Esophagus (tissue), 2 donors: ENCODE data around the gene AGAP4. TPM values are rescaled to one million over a fixed set of nuclear protein-coding genes. Genes with fewer than 3 reads are reported as not detected.
"Not testable (repeated sequence)": the region's sequence is repeated elsewhere in the genome, so short reads cannot be mapped to it uniquely, and the experiment has no call there.

Experiments
- H3K27ac ChIP-seq, 2 donors: one replicate each; pipeline ENCODE4 v1.5.1; 2013; ENCODE audit warnings: low read depth in 2 of 2, mild to moderate bottlenecking in 2 of 2, inconsistent platforms in 1 of 2, low read length in 1 of 2, moderate library complexity in 1 of 2
- H3K27me3 ChIP-seq, 2 donors: one replicate each; pipeline ENCODE4 v1.6.1; 2013; ENCODE audit warnings: low read length in 2 of 2, control low read depth in 1 of 2, mild to moderate bottlenecking in 1 of 2; ENCODE audit not compliant: insufficient read depth in 2 of 2, control insufficient read depth in 1 of 2
- H3K36me3 ChIP-seq, 2 donors: one replicate each; pipeline ENCODE4 v1.6.1; 2013; ENCODE audit warnings: low read length in 1 of 2; ENCODE audit not compliant: control insufficient read depth in 2 of 2, insufficient read depth in 2 of 2
- H3K4me1 ChIP-seq, 2 donors: one replicate each; pipeline ENCODE4 v1.6.1; 2013; ENCODE audit warnings: low read length in 1 of 2; ENCODE audit not compliant: control insufficient read depth in 2 of 2, insufficient read depth in 2 of 2
- H3K4me3 ChIP-seq, 2 donors: one replicate each; pipeline ENCODE4 v1.5.1; 2013; ENCODE audit warnings: low read length in 2 of 2, mild to moderate bottlenecking in 2 of 2, low read depth in 1 of 2, moderate library complexity in 1 of 2
- H3K9me3 ChIP-seq, 2 donors: one replicate each; pipeline ENCODE4 v1.6.1; 2013; ENCODE audit warnings: mild to moderate bottlenecking in 2 of 2, low read depth in 1 of 2, low read length in 1 of 2, moderate library complexity in 1 of 2; ENCODE audit not compliant: control insufficient read depth in 2 of 2, insufficient read depth in 1 of 2
- WGBS, 2 donors: extraction: QIAGEN DNeasy Blood & Tissue Kit; methylation state at CpG; one replicate each; pipeline ENCODE4 v1.1.7; 2013; 5-methylcytosine and 5-hydroxymethylcytosine counted together
- polyA plus RNA-seq, 2 donors: library from polyadenylated mRNA; stranded (reverse); fragments of 200-250 nt; gene quantifications; one replicate each; pipeline ENCODE4 v1.2.3, GENCODE V29; 2013
- donor health status: healthy with polysubstance abuse.
- donor health status: Bipolar disorder and iron deficiency.

AGAP4 gene
- polyA plus RNA-seq: 10 to 100 TPM in 1 of 2 donors, 1 to 10 TPM in 1; 5.7 to 18.5 TPM

DNA sequence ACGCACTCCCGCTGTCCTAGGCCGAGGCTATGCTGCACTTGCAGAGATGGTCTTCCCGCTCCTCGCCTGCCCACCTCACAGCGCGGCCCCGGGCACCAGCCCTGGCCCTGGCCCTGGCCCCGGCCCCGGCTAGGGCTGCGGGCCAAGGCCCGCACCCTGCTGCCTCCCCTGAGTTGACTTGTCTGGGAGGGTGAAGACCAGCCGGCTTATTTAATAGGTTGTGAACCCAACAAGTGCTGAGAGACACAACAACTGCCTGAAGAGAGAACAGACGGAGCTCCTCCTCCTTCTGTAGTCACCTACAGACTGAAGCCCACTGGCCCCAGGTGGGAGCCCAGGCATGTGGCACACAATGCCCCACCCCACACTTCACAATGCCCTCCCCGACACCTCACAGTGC is at the start of gene AGAP4:
Gene AGAP4 (minus strand): TSS at position 101 of the 400 bp plus-strand sequence. CDS start 153 bp downstream, outside the sequence.
- H3K9me3 ChIP-seq, H3K4me1 ChIP-seq, H3K36me3 ChIP-seq, H3K4me3 ChIP-seq, H3K27ac ChIP-seq, H3K27me3 ChIP-seq: not testable (repeated sequence)
- WGBS, 2 donors: 98% methylated on average over 9 of the region's 15 CpGs; no CpG with 5 or more reads in 1 of the 2 donors

DNA sequence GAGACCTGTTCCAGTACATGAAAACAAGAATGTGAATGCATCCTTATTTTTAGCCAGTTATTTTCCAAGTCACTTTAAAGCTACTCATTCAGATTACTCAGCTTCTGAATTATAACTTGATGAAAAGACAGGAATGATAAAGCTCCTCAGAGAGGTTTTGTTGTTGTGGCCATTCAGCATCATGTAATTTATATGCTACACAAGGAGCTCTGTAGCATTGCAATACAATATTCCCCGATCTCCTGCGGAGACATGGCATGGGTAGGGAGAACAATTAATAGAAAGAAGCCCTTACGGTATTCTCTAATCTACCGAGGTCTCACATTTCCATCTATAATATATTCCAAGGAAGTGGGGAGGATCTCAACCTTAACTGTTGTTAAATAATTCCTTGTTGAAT is 43.4 kb upstream of the AGAP4 start:
- not testable (repeated sequence) for H3K4me3 ChIP-seq, H3K4me1 ChIP-seq, H3K36me3 ChIP-seq, H3K27me3 ChIP-seq, H3K27ac ChIP-seq, H3K9me3 ChIP-seq
- WGBS, 2 donors: 93 to 96% methylated on average over 4 of the region's 4 CpGs

DNA sequence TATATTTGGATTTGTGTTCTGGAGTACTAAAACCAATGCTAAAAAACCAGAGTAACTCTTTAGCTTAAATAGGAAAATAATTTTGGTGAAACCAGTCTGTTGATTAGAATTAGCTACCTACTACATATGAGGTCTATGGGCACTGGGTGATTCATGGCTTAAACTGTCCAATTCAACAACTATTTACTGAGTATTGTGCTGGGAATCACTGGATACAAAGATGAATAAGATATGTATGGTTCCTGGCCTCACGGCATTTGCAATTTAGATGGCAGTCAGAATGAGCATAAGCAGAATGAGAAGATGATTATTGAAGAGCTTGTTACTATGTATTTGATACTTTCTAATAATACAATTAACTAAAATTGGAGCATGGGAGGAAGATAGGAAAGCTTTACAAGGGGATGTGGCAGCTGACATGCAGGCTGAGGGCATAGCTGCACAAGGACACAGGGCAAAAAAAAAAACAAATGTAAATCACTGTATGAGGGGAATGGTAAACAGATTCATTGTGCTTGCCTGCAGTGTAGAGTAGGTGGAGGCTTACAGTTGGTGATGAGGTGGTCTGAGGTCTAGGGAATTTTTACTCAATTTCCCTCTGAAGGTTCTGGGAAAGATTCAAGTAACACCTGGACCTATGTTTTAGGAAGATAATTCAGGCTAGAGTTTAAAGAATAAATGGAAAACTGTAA is 42.4 kb upstream of the AGAP4 start:
- H3K4me1 ChIP-seq, H3K27ac ChIP-seq, H3K27me3 ChIP-seq, H3K36me3 ChIP-seq, H3K9me3 ChIP-seq, H3K4me3 ChIP-seq: not testable (repeated sequence)
- WGBS, 2 donors: 98 to 100% methylated on average over 1 of the region's 1 CpG

DNA sequence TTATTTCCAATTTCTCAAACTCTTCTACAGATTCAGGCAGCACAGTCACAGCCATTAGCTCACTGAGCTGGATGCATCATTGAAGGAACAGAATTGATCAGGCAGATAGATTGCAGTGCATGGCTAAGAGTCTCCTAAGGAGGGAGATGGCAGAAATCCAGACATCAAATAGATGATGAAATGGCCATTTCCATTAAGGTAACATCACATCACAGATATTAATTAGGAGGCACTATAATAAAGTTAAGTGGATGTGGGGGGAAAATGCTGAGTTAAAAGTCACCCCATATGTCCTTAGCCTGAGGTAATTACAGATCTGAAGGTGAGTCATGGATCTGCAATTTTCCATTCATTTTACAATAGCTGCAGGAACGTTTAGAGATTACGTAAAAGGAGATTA is 35.6 kb upstream of the AGAP4 start:
- H3K9me3 ChIP-seq, H3K4me1 ChIP-seq, H3K4me3 ChIP-seq, H3K27ac ChIP-seq, H3K27me3 ChIP-seq, H3K36me3 ChIP-seq: not testable (repeated sequence)
- WGBS, 2 donors: no CpG with 5 or more reads among the region's 2 CpGs

DNA sequence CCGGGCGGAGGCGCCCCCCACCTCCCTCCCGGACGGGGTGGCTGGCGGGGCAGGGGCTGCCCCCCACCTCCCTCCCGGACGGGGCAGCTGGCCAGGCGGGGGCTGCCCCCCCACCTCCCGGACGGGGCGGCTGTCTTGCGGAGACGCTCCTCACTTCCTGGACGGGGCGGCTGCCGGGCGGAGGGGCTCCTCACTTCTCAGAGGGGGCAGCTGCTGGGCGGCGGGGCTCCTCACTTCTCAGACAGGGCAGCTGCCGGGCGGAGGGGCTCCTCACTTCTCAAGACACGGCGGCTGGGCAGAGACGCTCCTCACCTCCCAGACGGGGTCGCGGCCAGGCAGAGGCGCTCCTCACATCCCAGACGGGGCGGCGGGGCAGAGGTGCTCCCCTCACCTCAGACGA is 18.1 kb upstream of the AGAP4 start:
- not testable (repeated sequence) for H3K27ac ChIP-seq, H3K36me3 ChIP-seq, H3K9me3 ChIP-seq, H3K4me3 ChIP-seq, H3K4me1 ChIP-seq, H3K27me3 ChIP-seq
- 98% methylated on average over 18 to 33 of the region's 33 CpGs for WGBS, 2 donors

DNA sequence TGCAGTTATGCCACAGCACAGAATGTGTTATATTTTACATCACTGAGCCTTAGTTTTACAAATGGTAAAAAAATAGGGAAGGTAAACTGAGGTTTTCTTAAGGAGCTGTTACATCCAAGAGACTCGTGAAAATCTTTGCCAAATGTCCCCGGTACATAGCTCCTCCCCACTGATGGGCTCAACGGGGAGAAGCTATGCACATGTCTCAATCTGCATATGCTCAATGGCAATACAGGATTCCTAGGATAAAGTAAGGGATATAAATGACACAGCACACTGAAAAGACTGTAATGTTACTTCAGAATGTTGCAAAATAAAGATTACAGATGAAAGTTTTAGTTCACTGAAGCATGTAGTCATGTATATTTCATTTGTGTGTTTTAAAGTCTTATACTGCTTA is 17.0 kb upstream of the AGAP4 start:
- WGBS, 2 donors: 70 to 80% methylated on average over 3 of the region's 3 CpGs

DNA sequence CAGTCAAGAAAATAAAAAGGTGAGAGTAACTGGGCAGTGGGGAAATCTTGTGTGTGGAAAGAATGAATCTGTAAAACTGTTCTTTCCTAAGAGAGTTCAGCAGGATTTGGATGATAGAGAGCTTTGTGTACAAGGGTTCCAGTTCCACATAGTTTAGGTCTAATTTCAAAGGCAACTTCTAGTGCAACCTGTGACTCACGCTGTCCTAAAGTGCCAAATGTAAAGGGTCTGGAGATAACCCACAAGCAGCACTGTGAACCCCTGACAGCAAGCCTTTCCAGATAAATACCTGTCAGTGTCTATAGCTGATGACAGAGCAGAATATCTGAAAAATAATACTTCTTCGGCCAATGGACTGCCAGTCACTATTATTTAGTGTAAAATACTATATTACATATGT is 16.3 kb upstream of the AGAP4 start:
- H3K9me3 ChIP-seq, H3K27me3 ChIP-seq, H3K36me3 ChIP-seq, H3K4me1 ChIP-seq, H3K27ac ChIP-seq, H3K4me3 ChIP-seq: not testable (repeated sequence)
- WGBS, 2 donors: 85 to 90% methylated on average over 2 of the region's 2 CpGs

More for the DNA sequence above, 17.0 kb upstream of the AGAP4 start:
- H3K9me3 ChIP-seq, H3K4me3 ChIP-seq, H3K4me1 ChIP-seq, H3K27ac ChIP-seq, H3K27me3 ChIP-seq, H3K36me3 ChIP-seq: not testable (repeated sequence)

- 93 to 99% methylated on average over 4 of the region's 4 CpGs for WGBS, 2 donors
- H3K27ac ChIP-seq, H3K36me3 ChIP-seq, H3K27me3 ChIP-seq, H3K4me3 ChIP-seq, H3K9me3 ChIP-seq, H3K4me1 ChIP-seq: not testable (repeated sequence)
These were observed 10.6 kb upstream of the AGAP4 start for GRCh38 chr10:45857931-45858330.

DNA sequence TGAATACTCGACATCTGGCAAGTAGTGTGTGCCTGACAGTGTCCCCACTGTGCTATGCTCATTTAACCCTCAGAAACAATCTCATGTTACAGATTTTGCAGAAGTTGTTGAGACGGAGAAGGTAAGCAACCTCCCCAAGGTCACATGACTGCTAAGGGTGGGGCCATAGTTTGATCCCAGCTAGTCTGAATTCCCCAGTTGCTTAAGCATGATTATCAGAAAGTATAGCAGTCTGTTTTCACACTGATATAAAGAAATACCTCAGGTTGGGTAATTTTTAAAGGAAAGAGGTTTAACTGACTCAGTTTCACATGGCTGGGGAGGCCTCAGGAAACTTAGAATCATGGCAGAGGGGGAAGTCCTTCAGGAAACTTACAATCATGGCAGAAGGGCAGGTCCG is 1.2 kb upstream of the AGAP4 start:
- 82 to 85% methylated on average over 2 of the region's 3 CpGs for WGBS, 2 donors
- H3K27ac ChIP-seq, H3K4me1 ChIP-seq, H3K9me3 ChIP-seq, H3K4me3 ChIP-seq, H3K27me3 ChIP-seq, H3K36me3 ChIP-seq: not testable (repeated sequence)

- H3K27ac ChIP-seq, H3K9me3 ChIP-seq, H3K36me3 ChIP-seq, H3K4me3 ChIP-seq, H3K27me3 ChIP-seq, H3K4me1 ChIP-seq: not testable (repeated sequence)
- WGBS, 2 donors: 67 to 74% methylated on average over 2 of the region's 2 CpGs
These were observed 24.4 kb downstream of the AGAP4 start for GRCh38 chr10:45822918-45823317.
